ENCODE data around the gene MSI2. TPM values are rescaled to one million over a fixed set of nuclear protein-coding genes. Genes with fewer than 3 reads are reported as not detected.

The MSI2 gene
- total and polyA plus RNA-seq, 2 experiments from 2014 or later: 18.9 to 41.8 TPM

GRCh38 chr17:57651996-57652395 lies 395.7 kb downstream of the MSI2 start:
- Histone ChIP-seq H2AFZ (no peak overlapping the region), H3K4me1 (ENCODE audit: insufficient read depth) (peaks cover 27% of the 10 kb centered on the region), H3K36me3 (ENCODE audit: insufficient read depth) (no peaks in the 10 kb centered on the region), H3K4me3 (no peak overlapping the region), H3K27ac (ENCODE audit: low read depth) (no peak overlapping the region), H3K79me2 (replicated peaks; ENCODE audit: insufficient read depth) (no peaks in the 10 kb centered on the region), H3F3A (replicated peaks; ENCODE audit: low read depth) (no peaks in the 10 kb centered on the region), H3K4me2 (no peak overlapping the region), H3K9me2 (ENCODE audit: insufficient read depth) (no peaks in the 10 kb centered on the region), H4K20me1 (replicated peaks; ENCODE audit: insufficient read depth) (no peaks in the 10 kb centered on the region), H3K27me3 (ENCODE audit: insufficient read depth) (no peaks in the 10 kb centered on the region)
- Mint-ChIP-seq H3K9me3 (no peaks in the 10 kb centered on the region), H3K4me3 (no peak overlapping the region), H3K36me3 (ENCODE audit: low read depth) (no peaks in the 10 kb centered on the region; the same call in 2 of the 3 replicates), H3K27me3 (ENCODE audit: insufficient read depth, low read depth, poor library complexity) (peaks cover 2% of the 10 kb centered on the region), H3K27ac (no peak overlapping the region), H3K4me1 (peaks cover 25% of the 10 kb centered on the region)
- TF ChIP-seq ZNF114 (CRISPR knock-in tag; IDR thresholded peaks at IDR 0.05): no peak
- no peak for TF ChIP-seq CREB1 (CRISPR knock-in tag; IDR thresholded peaks at IDR 0.05; ENCODE audit: low read depth)
- no peak for TF ChIP-seq ZNF462 (CRISPR knock-in tag; IDR thresholded peaks at IDR 0.05)
- no peak for TF ChIP-seq CTCF (conservative IDR thresholded peaks at IDR 0.05; ENCODE audit: low read depth in 2 of 2)
- no peak for TF ChIP-seq JUNB (IDR thresholded peaks at IDR 0.05; ENCODE audit: unreplicated experiment)
- no peak for TF ChIP-seq NANOG (IDR thresholded peaks at IDR 0.05; ENCODE audit: borderline replicate concordance)
- TF ChIP-seq POLR2AphosphoS5 (IDR thresholded peaks at IDR 0.05; ENCODE audit: low read depth): no peak
- no peak for TF ChIP-seq STAT1 (IDR thresholded peaks at IDR 0.05; ENCODE audit: unreplicated experiment)
- TF ChIP-seq ETS1 (IDR thresholded peaks at IDR 0.05): no peak
- TF ChIP-seq EZH2 (IDR thresholded peaks at IDR 0.05; ENCODE audit: low read depth, unreplicated experiment): no peak
- no peak for TF ChIP-seq EZH2phosphoT487 (IDR thresholded peaks at IDR 0.05; ENCODE audit: unreplicated experiment)
- no peak for TF ChIP-seq REST (IDR thresholded peaks at IDR 0.05; ENCODE audit: unreplicated experiment)
- TF ChIP-seq ZNF331 (CRISPR knock-in tag; IDR thresholded peaks at IDR 0.05; ENCODE audit: low read depth): no peak
- DNase-seq (ENCODE audit: low spot score): no peak
- ATAC-seq: no peak

All from GM23338 (cell line).